ENCODE results near the gene LDLRAD3.
"Not testable (repeated sequence)": the region's sequence is repeated elsewhere in the genome, so short reads cannot be mapped to it uniquely, and the experiment has no call there.

LDLRAD3 gene

DNA sequence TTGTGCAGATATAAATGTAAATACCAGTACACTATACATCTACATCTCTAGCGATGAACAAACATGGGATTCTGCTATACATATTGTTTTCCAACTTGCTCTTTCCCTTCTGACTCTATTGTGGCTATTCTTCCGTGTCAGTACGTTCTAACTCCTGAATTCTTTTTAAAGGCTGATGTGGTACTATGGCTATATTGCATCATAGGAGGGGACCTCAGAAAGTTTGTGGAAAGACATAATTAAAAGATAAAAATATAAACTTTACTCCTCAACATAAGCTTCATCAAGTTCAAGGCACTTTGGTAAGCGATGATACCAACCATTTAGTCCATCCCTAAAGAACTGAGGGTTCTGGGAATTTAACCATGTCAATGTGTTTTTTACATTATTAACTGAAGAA, 72.8 kb downstream of the LDLRAD3 start:
- no peak for DNase-seq (ENCODE audit: low read depth in 2 of 2)

GRCh38 chr11:36019005-36019596, 75.2 kb downstream of the LDLRAD3 start:
- no peak for DNase-seq (ENCODE audit: low read depth in 2 of 2)

- no peak for DNase-seq (ENCODE audit: low read depth in 2 of 2)
These were observed 75.9 kb downstream of the LDLRAD3 start for GRCh38 chr11:36019722-36020121.

DNA sequence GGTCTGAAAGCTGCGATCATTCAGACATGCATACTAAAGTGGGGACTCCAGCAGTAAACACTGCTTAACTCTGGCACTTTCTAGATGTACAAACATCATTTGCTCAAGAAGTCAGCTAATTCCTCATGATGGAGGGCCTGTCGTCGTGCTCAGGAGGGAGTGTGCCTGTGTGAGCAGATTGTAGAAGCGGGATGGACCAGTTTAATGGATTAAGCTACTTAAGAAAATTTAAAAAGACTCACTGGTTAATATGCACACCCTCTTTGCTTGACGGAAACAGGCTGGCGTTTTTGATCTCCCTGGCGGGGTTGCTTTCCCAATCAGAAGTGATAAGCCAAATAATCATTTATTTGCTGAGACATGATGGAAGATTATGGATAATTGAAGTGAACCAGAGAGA, 79.0 kb downstream of the LDLRAD3 start:
- DNase-seq (ENCODE audit: low read depth in 2 of 2) = no peak

GRCh38 chr11:36023922-36024321, 80.1 kb downstream of the LDLRAD3 start:
- no peak for DNase-seq (ENCODE audit: low read depth in 2 of 2)

DNA sequence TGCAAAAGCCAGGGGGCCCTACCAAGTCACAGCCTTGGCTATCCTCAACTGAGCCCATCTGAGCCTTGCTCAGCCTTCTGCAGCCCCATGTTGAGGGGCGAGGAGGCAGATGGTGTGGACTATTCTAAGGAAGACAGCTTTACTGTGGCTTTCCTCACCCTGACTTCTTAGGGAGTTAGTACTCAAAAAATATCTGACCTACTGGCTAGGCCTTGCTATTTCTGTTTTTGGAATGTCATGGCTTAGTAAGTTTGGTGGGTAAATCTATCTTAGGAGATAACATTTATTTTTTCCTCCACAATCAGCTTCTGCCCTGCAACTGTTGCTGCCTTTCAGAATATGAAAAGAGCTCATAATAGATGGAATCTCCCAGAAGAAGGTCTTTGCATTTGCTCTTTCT, 80.9 kb downstream of the LDLRAD3 start:
- DNase-seq (ENCODE audit: low read depth in 2 of 2) = no peak

DNA sequence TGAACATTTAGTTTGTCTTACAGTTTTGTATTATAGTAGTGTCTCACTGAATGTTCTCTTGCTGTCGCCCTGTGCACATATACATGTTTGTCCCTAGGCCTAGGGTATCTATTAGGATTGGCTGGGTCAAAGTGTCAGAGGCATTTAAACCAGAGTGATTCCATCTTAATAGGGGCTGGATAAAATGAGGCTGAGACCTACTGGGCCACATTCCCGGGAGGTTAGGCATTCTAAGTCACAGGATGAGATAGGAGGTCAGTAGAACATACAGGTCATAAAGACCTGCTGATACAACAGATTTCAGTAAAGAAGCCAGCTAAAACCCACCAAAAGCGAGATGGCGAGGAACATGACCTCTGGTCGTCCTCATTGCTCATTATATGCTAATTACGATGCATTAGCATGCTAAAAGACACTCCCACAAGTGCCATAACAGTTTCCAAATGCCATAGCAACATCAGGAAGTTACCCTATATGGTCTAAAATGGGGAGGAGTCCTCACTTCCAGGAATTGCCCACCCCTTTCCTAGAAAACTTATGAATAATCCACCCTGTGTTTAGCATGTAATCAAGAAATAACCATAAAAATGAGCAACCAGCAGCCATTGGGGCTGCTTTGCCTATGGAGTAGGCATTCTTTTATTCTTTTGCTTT, 82.6 kb downstream of the LDLRAD3 start:
- DNase-seq (ENCODE audit: low read depth in 2 of 2) = no peak

- no peak for DNase-seq (ENCODE audit: low read depth in 2 of 2)
These were observed 83.9 kb downstream of the LDLRAD3 start for GRCh38 chr11:36027731-36028130.

DNA sequence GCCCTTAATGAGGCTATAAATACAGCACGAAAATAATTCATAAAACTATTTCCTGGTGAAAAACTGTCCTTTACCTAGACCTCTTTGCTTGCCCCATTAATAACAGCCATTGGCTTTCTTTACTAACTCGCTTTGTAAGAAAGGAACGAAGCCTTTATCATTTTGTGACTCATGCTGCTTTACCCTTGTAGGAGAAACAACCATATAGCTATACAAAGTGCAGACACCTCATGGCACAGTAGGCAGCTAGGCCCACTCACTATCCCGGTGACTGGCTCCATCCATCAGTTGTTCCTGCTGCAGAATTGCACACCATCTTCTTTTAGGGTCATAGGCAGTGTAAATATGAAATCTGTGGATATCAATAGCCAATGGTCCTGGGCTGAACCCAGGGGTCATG, 85.8 kb downstream of the LDLRAD3 start:
- no peak for DNase-seq (ENCODE audit: low read depth in 2 of 2)

DNA sequence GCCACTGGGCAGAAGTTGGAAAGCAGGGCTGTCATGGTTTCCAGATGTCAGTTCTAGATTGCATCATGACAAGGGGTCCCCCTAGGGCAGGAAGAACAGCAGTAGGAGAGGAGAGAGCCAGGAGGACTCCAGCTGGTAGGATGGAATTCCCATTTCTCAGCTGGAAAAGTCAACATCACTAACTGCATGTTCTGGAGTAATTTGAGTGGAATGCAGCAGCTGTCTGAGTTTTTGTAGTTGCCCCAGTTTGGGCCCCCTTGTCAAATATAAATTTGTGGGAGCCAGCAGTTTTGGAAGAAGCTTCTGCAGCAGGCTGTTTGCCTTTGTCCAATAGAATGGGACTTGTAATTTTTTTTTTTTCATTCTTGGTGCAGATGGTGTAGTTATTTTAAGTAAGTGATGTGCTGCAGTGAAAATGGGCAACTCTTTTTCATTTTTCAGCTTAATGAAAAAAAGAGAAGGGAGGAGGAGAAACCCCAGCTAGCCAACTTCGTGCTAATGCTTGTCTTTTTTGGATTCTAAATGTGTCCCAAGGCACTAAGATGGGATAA, 86.9 kb downstream of the LDLRAD3 start:
- DNase-seq (ENCODE audit: low read depth in 2 of 2) = no peak

DNA sequence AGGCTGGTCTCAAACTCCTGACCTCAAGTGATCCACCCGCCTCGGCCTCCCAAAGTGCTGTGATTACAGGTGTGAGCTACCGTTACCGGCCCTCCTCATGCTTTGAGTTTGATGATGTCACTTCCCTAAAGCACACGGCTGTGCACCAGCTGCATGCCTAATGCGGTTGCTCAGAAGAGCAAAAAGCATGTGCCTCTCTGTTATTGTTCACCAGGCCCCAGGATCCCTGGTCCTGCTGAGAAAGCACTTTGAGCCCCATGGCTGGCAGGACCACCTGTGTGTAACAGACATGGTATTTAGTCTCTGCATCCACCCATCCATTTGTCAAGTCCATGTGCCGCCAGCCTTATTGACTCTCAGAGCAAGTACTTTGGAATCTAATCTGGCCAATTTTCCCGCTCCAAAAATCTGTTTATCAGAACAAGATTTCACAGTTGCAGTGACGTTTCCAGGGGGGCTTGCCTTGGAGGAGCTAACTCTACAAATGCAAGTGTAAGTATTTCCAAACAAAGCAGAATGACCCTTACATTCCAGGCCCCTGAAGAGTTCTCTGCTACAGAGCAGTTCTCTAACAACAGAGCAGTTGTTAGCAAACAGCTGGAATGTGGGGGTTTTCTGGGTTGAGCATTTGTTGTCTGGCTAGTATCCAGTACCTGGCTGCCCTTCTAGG, 89.4 kb downstream of the LDLRAD3 start:
- DNase-seq (ENCODE audit: low read depth in 2 of 2) = no peak

DNA sequence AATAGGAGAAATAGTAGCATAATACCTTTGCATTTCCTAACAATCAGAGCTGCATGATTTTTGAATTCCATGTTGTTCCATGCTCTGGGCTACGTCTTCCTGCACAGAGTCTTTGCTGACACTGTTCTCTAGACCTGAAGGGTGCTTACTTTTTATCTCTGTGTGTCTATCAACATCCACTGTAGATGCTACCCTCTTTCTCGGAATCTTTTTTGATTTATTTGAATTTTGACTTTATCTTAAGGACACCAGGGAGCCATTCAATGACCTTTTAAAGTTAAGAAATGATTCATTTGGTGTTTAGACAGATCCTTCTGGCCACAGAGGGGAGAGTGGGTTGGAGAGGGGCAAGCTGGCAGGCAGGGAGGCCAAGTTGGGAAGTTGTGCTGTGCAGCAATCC, 90.1 kb downstream of the LDLRAD3 start:
- DNase-seq (ENCODE audit: low read depth in 2 of 2) = no peak

GRCh38 chr11:36034551-36035331, 90.9 kb downstream of the LDLRAD3 start:
- DNase-seq (ENCODE audit: low read depth in 2 of 2) = no peak

DNA sequence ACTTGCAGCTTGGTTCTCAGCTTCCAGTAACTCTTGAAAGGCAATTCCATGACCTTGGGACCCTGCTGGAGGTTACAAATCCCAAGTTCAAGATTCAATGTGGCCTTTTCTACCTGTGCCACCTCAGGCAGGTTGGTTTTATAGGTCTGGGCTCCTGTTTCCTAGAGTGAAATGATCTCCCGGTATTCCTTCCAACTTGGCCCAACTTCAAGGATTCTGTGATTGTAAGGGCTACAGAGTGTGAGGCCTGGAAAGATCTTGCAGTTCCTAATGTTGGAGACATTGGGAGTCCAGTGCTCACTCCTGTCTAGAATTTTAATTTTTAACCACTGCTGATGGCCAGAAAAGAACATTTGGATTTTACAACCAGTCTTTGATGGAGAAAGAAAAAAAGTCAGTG, 91.6 kb downstream of the LDLRAD3 start:
- DNase-seq (ENCODE audit: low read depth in 2 of 2) = no peak

GRCh38 chr11:36035999-36036398, 92.1 kb downstream of the LDLRAD3 start:
- no peak for DNase-seq (ENCODE audit: low read depth in 2 of 2)

- DNase-seq (ENCODE audit: low read depth in 2 of 2) = no peak
These were observed 93.2 kb downstream of the LDLRAD3 start for GRCh38 chr11:36037031-36037430.

GRCh38 chr11:36038541-36038940, 94.7 kb downstream of the LDLRAD3 start:
- DNase-seq (ENCODE audit: low read depth in 2 of 2) = no peak

DNA sequence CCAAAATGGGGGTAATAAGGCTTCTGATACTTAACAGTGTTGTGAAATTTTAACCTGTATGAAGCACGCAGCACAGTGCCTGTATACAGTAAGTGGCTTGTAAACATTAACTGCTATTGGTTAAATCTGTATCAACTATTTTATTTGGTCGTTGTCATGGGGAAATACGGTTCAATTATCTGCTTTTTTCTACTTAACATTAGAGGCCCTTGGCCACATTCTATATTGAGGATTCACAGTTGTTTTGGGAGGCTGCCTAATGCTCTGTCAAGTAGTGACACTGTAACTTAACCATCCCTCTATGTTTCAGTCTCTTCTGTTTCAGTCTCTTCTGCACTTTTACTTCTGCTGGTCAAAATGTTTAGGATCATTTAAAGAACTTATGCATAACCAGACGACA, 95.6 kb downstream of the LDLRAD3 start:
- no peak for DNase-seq (ENCODE audit: low read depth in 2 of 2)

DNA sequence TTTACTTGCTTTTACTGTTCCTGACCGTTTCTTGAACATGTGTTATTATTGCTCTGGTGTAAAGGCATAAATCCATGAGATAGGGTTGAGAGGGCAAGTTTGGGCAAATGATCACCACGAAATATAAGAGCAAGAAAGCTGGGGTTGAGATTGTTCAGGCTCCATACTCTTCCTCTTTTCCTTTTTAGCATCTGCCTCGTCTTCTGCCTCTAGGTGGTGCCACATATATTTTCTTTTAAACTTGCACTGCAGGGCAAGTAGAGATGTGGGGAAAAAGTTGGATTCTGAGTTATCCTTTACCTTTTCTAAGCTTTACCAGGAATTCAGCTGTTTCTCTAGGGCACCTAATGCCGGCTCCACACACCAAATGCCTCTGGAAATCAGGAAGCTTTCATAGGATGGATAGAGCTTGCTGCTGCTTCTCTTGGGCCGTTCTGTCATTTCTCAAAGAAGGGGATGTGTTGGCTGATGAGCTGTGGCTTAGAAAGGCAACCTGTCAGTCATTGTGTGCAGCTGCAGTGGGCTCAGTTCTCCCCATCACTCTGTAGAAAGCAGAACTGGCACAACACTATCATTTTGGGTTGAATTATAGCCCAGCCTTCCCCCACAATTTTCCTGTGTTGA, 98.2 kb downstream of the LDLRAD3 start:
- no peak for DNase-seq (ENCODE audit: low read depth in 2 of 2)

GRCh38 chr11:36044636-36045035, 100.8 kb downstream of the LDLRAD3 start:
- no peak for DNase-seq (ENCODE audit: low read depth in 2 of 2)

- DNase-seq (ENCODE audit: low read depth in 2 of 2) = not testable (repeated sequence)
These were observed 102.1 kb downstream of the LDLRAD3 start for GRCh38 chr11:36045945-36046344.

DNA sequence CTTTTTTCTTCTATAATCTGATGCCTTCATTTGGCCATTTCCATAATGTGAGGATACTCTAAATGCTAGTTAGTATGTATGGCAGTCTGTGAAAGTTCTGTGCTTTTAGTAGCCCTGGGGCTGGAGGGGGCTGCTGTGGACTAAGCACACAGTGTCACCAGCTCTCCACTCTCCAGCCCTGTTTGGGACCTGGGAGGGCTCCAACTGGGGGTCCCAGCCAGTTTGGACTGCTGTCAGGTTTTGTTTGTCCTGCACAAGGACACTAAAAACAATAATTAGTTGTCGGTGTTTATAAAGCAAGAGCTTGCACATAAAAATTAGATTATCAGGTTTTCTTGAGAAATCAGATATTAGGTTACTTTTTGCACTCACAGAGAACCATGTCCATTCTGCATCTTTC, 103.1 kb downstream of the LDLRAD3 start:
- DNase-seq (ENCODE audit: low read depth in 2 of 2) = no peak

Measured in stimulated activated CD8-positive, alpha-beta memory T cell treated with anti-CD3 and anti-CD28 coated beads, Interleukin-15, amount 100 ng/mL, for 48 hours (primary cell).